Thoracic aorta (tissue), 2 donors: ENCODE results near the gene TBK1. TPM values are rescaled to one million over a fixed set of nuclear protein-coding genes. Genes with fewer than 3 reads are reported as not detected.

Source experiments
- ATAC-seq: fragments of 150-250 bp; one replicate; pipeline ENCODE4 v1.8.0; 2017; ENCODE audit warnings: low read depth; ENCODE audit not compliant: insufficient number of reproducible peaks, low FRiP score
- DNase-seq: peaks from one replicate; pipeline ENCODE4 v3.0.0-alpha.2; 2020; ENCODE audit warnings: low spot score
- H3K27ac ChIP-seq, 2 donors: fragments of 200-600 bp; sonication (generic); 1 replicate in 1 of 2; 2 replicates in 1 of 2; pipeline ENCODE4 v1.5.1; 2016; ENCODE audit warnings: mild to moderate bottlenecking in 2 of 2, moderate library complexity in 2 of 2
- H3K27me3 ChIP-seq: fragments of 200-600 bp; sonication (generic); replicated peaks from 2 replicates; pipeline ENCODE4 v1.6.0; 2016; ENCODE audit warnings: mild to moderate bottlenecking; ENCODE audit not compliant: insufficient read depth
- H3K36me3 ChIP-seq: fragments of 200-600 bp; sonication (generic); one replicate; pipeline ENCODE4 v1.5.1; 2016
- H3K4me1 ChIP-seq, 2 donors: fragments of 200-600 bp; sonication (generic); 1 replicate in 1 of 2; 2 replicates in 1 of 2; pipeline versions ENCODE4 v1.5.1 to v1.6.0; 2016; ENCODE audit warnings: low read depth in 2 of 2, mild to moderate bottlenecking in 1 of 2; ENCODE audit not compliant: control insufficient read depth in 1 of 2
- H3K4me3 ChIP-seq: fragments of 200-600 bp; sonication (generic); 2 replicates; pipeline ENCODE4 v1.5.1; 2016; ENCODE audit warnings: mild to moderate bottlenecking
- H3K9me3 ChIP-seq: fragments of 200-600 bp; sonication (generic); 2 replicates; pipeline ENCODE4 v1.5.1; 2016
- total RNA-seq, 2 donors: library from RNA; depleted of rRNA; stranded (reverse); fragments of >200 nt; gene quantifications; one replicate each; pipeline versions ENCODE4 v1.1.0 to v1.2.3, GENCODE V29; 2016
- TF ChIP-seq, protein P1 (sequence below): fragments of 200-600 bp; sonication (generic); IDR thresholded peaks from one replicate; pipeline ENCODE4 v1.5.1; 2019; ENCODE audit warnings: antibody characterized with exemption

The TBK1 gene
- total RNA-seq, 2 donors from 2014 or later: 26.3 to 39.3 TPM

DNA sequence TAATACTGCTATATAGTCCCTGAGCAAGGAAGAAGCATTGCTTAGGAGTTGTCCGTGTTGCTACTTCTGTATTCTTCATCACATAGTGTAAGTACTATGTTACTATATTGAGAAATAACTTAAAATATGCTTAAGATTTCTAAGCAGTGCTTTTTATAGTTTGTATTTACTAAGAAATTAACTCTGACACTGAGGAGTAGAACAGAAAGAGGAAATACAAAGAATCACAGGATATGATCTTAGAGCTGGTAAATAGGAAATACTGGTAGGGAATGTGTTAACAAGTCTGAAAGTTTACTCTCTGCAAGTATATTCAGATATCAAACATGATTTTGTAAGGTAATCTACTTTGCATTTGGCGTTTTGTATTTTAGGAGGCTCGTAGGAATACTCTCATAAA is 32.2 kb upstream of the TBK1 start:
- Histone ChIP-seq H3K36me3 (peaks cover 61% of the 10 kb centered on the region), H3K27me3 (no peaks in the 10 kb centered on the region), H3K4me1 (no peaks in the 10 kb centered on the region), H3K9me3 (no peaks in the 10 kb centered on the region), H3K27ac (no peak overlapping the region), H3K4me3 (no peak overlapping the region)
- DNase-seq: no peak
- TF ChIP-seq, protein P1, sequence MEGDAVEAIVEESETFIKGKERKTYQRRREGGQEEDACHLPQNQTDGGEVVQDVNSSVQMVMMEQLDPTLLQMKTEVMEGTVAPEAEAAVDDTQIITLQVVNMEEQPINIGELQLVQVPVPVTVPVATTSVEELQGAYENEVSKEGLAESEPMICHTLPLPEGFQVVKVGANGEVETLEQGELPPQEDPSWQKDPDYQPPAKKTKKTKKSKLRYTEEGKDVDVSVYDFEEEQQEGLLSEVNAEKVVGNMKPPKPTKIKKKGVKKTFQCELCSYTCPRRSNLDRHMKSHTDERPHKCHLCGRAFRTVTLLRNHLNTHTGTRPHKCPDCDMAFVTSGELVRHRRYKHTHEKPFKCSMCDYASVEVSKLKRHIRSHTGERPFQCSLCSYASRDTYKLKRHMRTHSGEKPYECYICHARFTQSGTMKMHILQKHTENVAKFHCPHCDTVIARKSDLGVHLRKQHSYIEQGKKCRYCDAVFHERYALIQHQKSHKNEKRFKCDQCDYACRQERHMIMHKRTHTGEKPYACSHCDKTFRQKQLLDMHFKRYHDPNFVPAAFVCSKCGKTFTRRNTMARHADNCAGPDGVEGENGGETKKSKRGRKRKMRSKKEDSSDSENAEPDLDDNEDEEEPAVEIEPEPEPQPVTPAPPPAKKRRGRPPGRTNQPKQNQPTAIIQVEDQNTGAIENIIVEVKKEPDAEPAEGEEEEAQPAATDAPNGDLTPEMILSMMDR: no peak
- ATAC-seq: no peak

- Histone ChIP-seq H3K27ac (no peak overlapping the region), H3K4me3 (no peak overlapping the region), H3K36me3 (peaks cover 60% of the 10 kb centered on the region), H3K27me3 (no peaks in the 10 kb centered on the region), H3K9me3 (no peaks in the 10 kb centered on the region), H3K4me1 (no peaks in the 10 kb centered on the region)
- TF ChIP-seq, protein P1: no peak
- ATAC-seq (no peak), DNase-seq (no peak)
Measured at GRCh38 chr12:64427988-64428387, 23.9 kb upstream of the TBK1 start.

- H3K36me3 ChIP-seq: peaks cover 65% of the 10 kb centered on the region
- H3K4me1 ChIP-seq: no peaks in the 10 kb centered on the region
- H3K27ac ChIP-seq: no peak overlapping the region
- H3K4me3 ChIP-seq: no peak overlapping the region
- ATAC-seq (no peak), DNase-seq (no peak)
- H3K9me3 ChIP-seq: no peaks in the 10 kb centered on the region
- TF ChIP-seq, protein P1: no peak
- no peaks in the 10 kb centered on the region for H3K27me3 ChIP-seq
Measured at GRCh38 chr12:64428956-64429355, 23.0 kb upstream of the TBK1 start.

- ATAC-seq: no peak
- Histone ChIP-seq H3K36me3 (peaks cover 55% of the 10 kb centered on the region), H3K27me3 (no peaks in the 10 kb centered on the region), H3K9me3 (no peaks in the 10 kb centered on the region), H3K27ac (no peak overlapping the region), H3K4me1 (no peaks in the 10 kb centered on the region), H3K4me3 (no peak overlapping the region)
- DNase-seq: no peak
- TF ChIP-seq, protein P1: no peak
Measured at GRCh38 chr12:64430886-64431285, 21.0 kb upstream of the TBK1 start.

- H3K36me3 ChIP-seq: peaks cover 55% of the 10 kb centered on the region
- TF ChIP-seq, protein P1: no peak
Measured at GRCh38 chr12:64431791-64432190, 20.1 kb upstream of the TBK1 start.

More at GRCh38 chr12:64431791-64432190, 20.1 kb upstream of the TBK1 start:
- Histone ChIP-seq H3K9me3 (no peaks in the 10 kb centered on the region), H3K4me1 (no peaks in the 10 kb centered on the region), H3K27ac (no peak overlapping the region), H3K27me3 (no peaks in the 10 kb centered on the region), H3K4me3 (no peak overlapping the region)
- DNase-seq: no peak
- no peak for ATAC-seq
